Measurements from ENCODE around the gene NAT10.

NAT10 gene

GRCh38 chr11:34160049-34160721 lies 54.8 kb downstream of the NAT10 start:
- no peaks in the 10 kb centered on the region for H3K4me1 ChIP-seq (ENCODE audit: control insufficient read depth, insufficient read depth, low read length, unreplicated experiment)
- no peaks in the 10 kb centered on the region for H3K79me2 ChIP-seq (ENCODE audit: control insufficient read depth, insufficient read depth, low read length, unreplicated experiment)
- H3K36me3 ChIP-seq (ENCODE audit: insufficient read depth, low read length): no peaks in the 10 kb centered on the region
- no peaks in the 10 kb centered on the region for H3K27me3 ChIP-seq (ENCODE audit: insufficient read depth, low read length)
- no peak overlapping the region for H3K4me3 ChIP-seq (ENCODE audit: low read depth, low read length)
- no peak overlapping the region for H2AFZ ChIP-seq (ENCODE audit: low read length, unreplicated experiment)
- no peak overlapping the region for H3K27ac ChIP-seq (ENCODE audit: low read depth, low read length)

- Histone ChIP-seq H3K27ac (ENCODE audit: low read depth, low read length) (no peak overlapping the region), H3K36me3 (ENCODE audit: insufficient read depth, low read length) (no peaks in the 10 kb centered on the region), H3K79me2 (ENCODE audit: control insufficient read depth, insufficient read depth, low read length, unreplicated experiment) (no peaks in the 10 kb centered on the region), H3K4me3 (ENCODE audit: low read depth, low read length) (no peak overlapping the region), H2AFZ (ENCODE audit: low read length, unreplicated experiment) (no peak overlapping the region), H3K27me3 (ENCODE audit: insufficient read depth, low read length) (no peaks in the 10 kb centered on the region), H3K4me1 (ENCODE audit: control insufficient read depth, insufficient read depth, low read length, unreplicated experiment) (no peaks in the 10 kb centered on the region)
Measured at GRCh38 chr11:34160791-34161190, 55.4 kb downstream of the NAT10 start.

GRCh38 chr11:34161361-34161760 lies 55.9 kb downstream of the NAT10 start:
- no peaks in the 10 kb centered on the region for H3K79me2 ChIP-seq (ENCODE audit: control insufficient read depth, insufficient read depth, low read length, unreplicated experiment)
- no peaks in the 10 kb centered on the region for H3K4me1 ChIP-seq (ENCODE audit: control insufficient read depth, insufficient read depth, low read length, unreplicated experiment)
- no peak overlapping the region for H3K4me3 ChIP-seq (ENCODE audit: low read depth, low read length)
- no peaks in the 10 kb centered on the region for H3K36me3 ChIP-seq (ENCODE audit: insufficient read depth, low read length)
- no peak overlapping the region for H2AFZ ChIP-seq (ENCODE audit: low read length, unreplicated experiment)
- H3K27me3 ChIP-seq (ENCODE audit: insufficient read depth, low read length): no peaks in the 10 kb centered on the region
- no peak overlapping the region for H3K27ac ChIP-seq (ENCODE audit: low read depth, low read length)

- Histone ChIP-seq H3K79me2 (ENCODE audit: control insufficient read depth, insufficient read depth, low read length, unreplicated experiment) (no peaks in the 10 kb centered on the region), H3K27ac (ENCODE audit: low read depth, low read length) (no peak overlapping the region), H3K4me3 (ENCODE audit: low read depth, low read length) (no peak overlapping the region), H3K36me3 (ENCODE audit: insufficient read depth, low read length) (no peaks in the 10 kb centered on the region), H2AFZ (ENCODE audit: low read length, unreplicated experiment) (no peak overlapping the region), H3K4me1 (ENCODE audit: control insufficient read depth, insufficient read depth, low read length, unreplicated experiment) (no peaks in the 10 kb centered on the region), H3K27me3 (ENCODE audit: insufficient read depth, low read length) (no peaks in the 10 kb centered on the region)
Measured at GRCh38 chr11:34161812-34162492, 56.5 kb downstream of the NAT10 start.

- H3K4me3 ChIP-seq (ENCODE audit: low read depth, low read length): no peak overlapping the region
- no peaks in the 10 kb centered on the region for H3K27me3 ChIP-seq (ENCODE audit: insufficient read depth, low read length)
- H3K36me3 ChIP-seq (ENCODE audit: insufficient read depth, low read length): no peaks in the 10 kb centered on the region
- no peak overlapping the region for H2AFZ ChIP-seq (ENCODE audit: low read length, unreplicated experiment)
- no peak overlapping the region for H3K27ac ChIP-seq (ENCODE audit: low read depth, low read length)
- no peaks in the 10 kb centered on the region for H3K79me2 ChIP-seq (ENCODE audit: control insufficient read depth, insufficient read depth, low read length, unreplicated experiment)
- H3K4me1 ChIP-seq (ENCODE audit: control insufficient read depth, insufficient read depth, low read length, unreplicated experiment): no peaks in the 10 kb centered on the region
Measured at GRCh38 chr11:34162493-34162820, 57.0 kb downstream of the NAT10 start.

GRCh38 chr11:34162856-34163255 lies 57.4 kb downstream of the NAT10 start:
- Histone ChIP-seq H3K4me3 (ENCODE audit: low read depth, low read length) (no peak overlapping the region), H2AFZ (ENCODE audit: low read length, unreplicated experiment) (no peak overlapping the region), H3K27ac (ENCODE audit: low read depth, low read length) (no peak overlapping the region), H3K27me3 (ENCODE audit: insufficient read depth, low read length) (no peaks in the 10 kb centered on the region), H3K4me1 (ENCODE audit: control insufficient read depth, insufficient read depth, low read length, unreplicated experiment) (no peaks in the 10 kb centered on the region), H3K36me3 (ENCODE audit: insufficient read depth, low read length) (no peaks in the 10 kb centered on the region), H3K79me2 (ENCODE audit: control insufficient read depth, insufficient read depth, low read length, unreplicated experiment) (no peaks in the 10 kb centered on the region)

- Histone ChIP-seq H3K27me3 (ENCODE audit: insufficient read depth, low read length) (no peaks in the 10 kb centered on the region), H3K4me1 (ENCODE audit: control insufficient read depth, insufficient read depth, low read length, unreplicated experiment) (no peaks in the 10 kb centered on the region), H3K79me2 (ENCODE audit: control insufficient read depth, insufficient read depth, low read length, unreplicated experiment) (no peaks in the 10 kb centered on the region), H3K36me3 (ENCODE audit: insufficient read depth, low read length) (no peaks in the 10 kb centered on the region), H3K27ac (ENCODE audit: low read depth, low read length) (no peak overlapping the region), H3K4me3 (ENCODE audit: low read depth, low read length) (no peak overlapping the region), H2AFZ (ENCODE audit: low read length, unreplicated experiment) (no peak overlapping the region)
Measured at GRCh38 chr11:34165121-34165520, 59.7 kb downstream of the NAT10 start.

- H3K36me3 ChIP-seq (ENCODE audit: insufficient read depth, low read length): no peaks in the 10 kb centered on the region
- no peaks in the 10 kb centered on the region for H3K79me2 ChIP-seq (ENCODE audit: control insufficient read depth, insufficient read depth, low read length, unreplicated experiment)
- H3K4me3 ChIP-seq (ENCODE audit: low read depth, low read length): no peak overlapping the region
- H3K4me1 ChIP-seq (ENCODE audit: control insufficient read depth, insufficient read depth, low read length, unreplicated experiment): no peaks in the 10 kb centered on the region
- H2AFZ ChIP-seq (ENCODE audit: low read length, unreplicated experiment): no peak overlapping the region
- H3K27ac ChIP-seq (ENCODE audit: low read depth, low read length): no peak overlapping the region
- H3K27me3 ChIP-seq (ENCODE audit: insufficient read depth, low read length): no peaks in the 10 kb centered on the region
Measured at GRCh38 chr11:34165786-34166555, 60.5 kb downstream of the NAT10 start.

GRCh38 chr11:34166806-34167740 lies 61.6 kb downstream of the NAT10 start:
- Histone ChIP-seq H3K27me3 (ENCODE audit: insufficient read depth, low read length) (no peaks in the 10 kb centered on the region), H3K4me1 (ENCODE audit: control insufficient read depth, insufficient read depth, low read length, unreplicated experiment) (no peaks in the 10 kb centered on the region), H3K27ac (ENCODE audit: low read depth, low read length) (no peak overlapping the region), H3K4me3 (ENCODE audit: low read depth, low read length) (no peak overlapping the region), H3K79me2 (ENCODE audit: control insufficient read depth, insufficient read depth, low read length, unreplicated experiment) (no peaks in the 10 kb centered on the region), H3K36me3 (ENCODE audit: insufficient read depth, low read length) (no peaks in the 10 kb centered on the region), H2AFZ (ENCODE audit: low read length, unreplicated experiment) (no peak overlapping the region)

- Histone ChIP-seq H3K36me3 (ENCODE audit: insufficient read depth, low read length) (no peaks in the 10 kb centered on the region), H3K4me1 (ENCODE audit: control insufficient read depth, insufficient read depth, low read length, unreplicated experiment) (no peaks in the 10 kb centered on the region), H3K27me3 (ENCODE audit: insufficient read depth, low read length) (no peaks in the 10 kb centered on the region), H3K27ac (ENCODE audit: low read depth, low read length) (no peak overlapping the region), H2AFZ (ENCODE audit: low read length, unreplicated experiment) (no peak overlapping the region), H3K4me3 (ENCODE audit: low read depth, low read length) (no peak overlapping the region), H3K79me2 (ENCODE audit: control insufficient read depth, insufficient read depth, low read length, unreplicated experiment) (no peaks in the 10 kb centered on the region)
Measured at GRCh38 chr11:34167961-34168360, 62.5 kb downstream of the NAT10 start.

Data from ACC112 (cell line).